HL-60 (cell line): ENCODE measurements around the gene RHBDL1.
"Not testable (repeated sequence)": the region's sequence is repeated elsewhere in the genome, so short reads cannot be mapped to it uniquely, and the experiment has no call there.

ENCODE experiments used
- DNase-seq, 2 experiments: peaks; one replicate each; pipeline ENCODE4 v3.0.0-alpha.2; 2010 to 2020; ENCODE audit warnings: low read depth in 1 of 2, low spot score in 1 of 2
- H3K27ac ChIP-seq: fragments of 250-450 bp; sonication (Bioruptor Pico); replicated peaks from 2 replicates; pipeline ENCODE4 v1.5.1; 2020; ENCODE audit warnings: mild to moderate bottlenecking, moderate library complexity
- H3K27me3 ChIP-seq: fragments of 250-450 bp; sonication (Bioruptor Pico); 2 replicates; pipeline ENCODE4 v1.5.1; 2021; ENCODE audit warnings: mild to moderate bottlenecking, moderate library complexity; ENCODE audit not compliant: insufficient read depth, poor library complexity, severe bottlenecking
- H3K4me3 ChIP-seq: replicated peaks from 2 replicates; pipeline ENCODE4 v1.5.1; 2011; ENCODE audit warnings: mild to moderate bottlenecking, control low read depth, low read length; ENCODE audit not compliant: insufficient read depth
- CTCF ChIP-seq: IDR thresholded peaks from one replicate; pipeline ENCODE4 v1.5.1; 2011; ENCODE audit warnings: low read length, control low read depth, inconsistent platforms; ENCODE audit not compliant: insufficient read depth
- GABPA ChIP-seq: IDR thresholded peaks from 2 replicates; pipeline ENCODE4 v1.6.1; 2012; ENCODE audit warnings: low read depth
- POLR2AphosphoS5 ChIP-seq: IDR thresholded peaks from 2 replicates; pipeline ENCODE4 v1.6.1; 2012; ENCODE audit warnings: low read depth
- REST ChIP-seq: IDR thresholded peaks from 2 replicates; pipeline ENCODE4 v1.6.1; 2012; ENCODE audit warnings: low read depth; ENCODE audit not compliant: insufficient replicate concordance
- SPI1 ChIP-seq: IDR thresholded peaks from 2 replicates; pipeline ENCODE4 v1.6.1; 2012; ENCODE audit warnings: low read depth, mild to moderate bottlenecking, borderline replicate concordance

Gene RHBDL1

GRCh38 chr16:710500-711075 is 35.1 kb downstream of the RHBDL1 start:
- DNase-seq: no peak
- Histone ChIP-seq H3K4me3 (no peak overlapping the region), H3K27ac (no peak overlapping the region), H3K27me3 (peaks cover 41% of the 10 kb centered on the region)
- TF ChIP-seq SPI1: no peak
- TF ChIP-seq GABPA: no peak
- TF ChIP-seq CTCF: no peak
- TF ChIP-seq REST: no peak
- no peak for TF ChIP-seq POLR2AphosphoS5

GRCh38 chr16:711084-711483 is 35.6 kb downstream of the RHBDL1 start:
- no peak for DNase-seq
- no peak for TF ChIP-seq SPI1
- TF ChIP-seq POLR2AphosphoS5: no peak
- no peak for TF ChIP-seq CTCF
- TF ChIP-seq GABPA: no peak
- no peak for TF ChIP-seq REST
- H3K27me3 ChIP-seq: peaks cover 43% of the 10 kb centered on the region
- no peak overlapping the region for H3K27ac ChIP-seq
- H3K4me3 ChIP-seq: no peak overlapping the region

GRCh38 chr16:711548-712320 is 36.3 kb downstream of the RHBDL1 start:
- TF ChIP-seq GABPA: no peak
- TF ChIP-seq SPI1: no peak
- TF ChIP-seq POLR2AphosphoS5: no peak
- TF ChIP-seq REST: no peak
- TF ChIP-seq CTCF: peak; percentile 59
- Histone ChIP-seq H3K27ac (no peak overlapping the region), H3K4me3 (no peak overlapping the region), H3K27me3 (peaks cover 40% of the 10 kb centered on the region)
- DNase-seq: peak in 1 of 2 experiments; percentile 71

- H3K27me3 ChIP-seq: peaks cover 34% of the 10 kb centered on the region
- DNase-seq: peak in 1 of 2 experiments; percentile 54
- not testable (repeated sequence) for H3K27ac ChIP-seq, H3K4me3 ChIP-seq
Observed at GRCh38 chr16:712740-713250, 37.3 kb downstream of the RHBDL1 start.
